ENCODE measurements around the gene C19orf12.

GRCh38 chr19:29681422-29682235, 33.4 kb downstream of the C19orf12 start:
- TF ChIP-seq ELF4 (IDR thresholded peaks at IDR 0.05) (no peak), FOXM1 (IDR thresholded peaks at IDR 0.05; ENCODE audit: borderline replicate concordance) (no peak)
- TF ChIP-seq, protein P1, sequence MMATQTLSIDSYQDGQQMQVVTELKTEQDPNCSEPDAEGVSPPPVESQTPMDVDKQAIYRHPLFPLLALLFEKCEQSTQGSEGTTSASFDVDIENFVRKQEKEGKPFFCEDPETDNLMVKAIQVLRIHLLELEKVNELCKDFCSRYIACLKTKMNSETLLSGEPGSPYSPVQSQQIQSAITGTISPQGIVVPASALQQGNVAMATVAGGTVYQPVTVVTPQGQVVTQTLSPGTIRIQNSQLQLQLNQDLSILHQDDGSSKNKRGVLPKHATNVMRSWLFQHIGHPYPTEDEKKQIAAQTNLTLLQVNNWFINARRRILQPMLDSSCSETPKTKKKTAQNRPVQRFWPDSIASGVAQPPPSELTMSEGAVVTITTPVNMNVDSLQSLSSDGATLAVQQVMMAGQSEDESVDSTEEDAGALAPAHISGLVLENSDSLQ (IDR thresholded peaks at IDR 0.05) = no peak
